ENCODE results near the gene RBM26. TPM values are rescaled to one million over a fixed set of nuclear protein-coding genes. Genes with fewer than 3 reads are reported as not detected.

Gene RBM26
- total and polyA plus RNA-seq, 2 experiments from 2014 or later = 46.0 to 69.3 TPM

DNA sequence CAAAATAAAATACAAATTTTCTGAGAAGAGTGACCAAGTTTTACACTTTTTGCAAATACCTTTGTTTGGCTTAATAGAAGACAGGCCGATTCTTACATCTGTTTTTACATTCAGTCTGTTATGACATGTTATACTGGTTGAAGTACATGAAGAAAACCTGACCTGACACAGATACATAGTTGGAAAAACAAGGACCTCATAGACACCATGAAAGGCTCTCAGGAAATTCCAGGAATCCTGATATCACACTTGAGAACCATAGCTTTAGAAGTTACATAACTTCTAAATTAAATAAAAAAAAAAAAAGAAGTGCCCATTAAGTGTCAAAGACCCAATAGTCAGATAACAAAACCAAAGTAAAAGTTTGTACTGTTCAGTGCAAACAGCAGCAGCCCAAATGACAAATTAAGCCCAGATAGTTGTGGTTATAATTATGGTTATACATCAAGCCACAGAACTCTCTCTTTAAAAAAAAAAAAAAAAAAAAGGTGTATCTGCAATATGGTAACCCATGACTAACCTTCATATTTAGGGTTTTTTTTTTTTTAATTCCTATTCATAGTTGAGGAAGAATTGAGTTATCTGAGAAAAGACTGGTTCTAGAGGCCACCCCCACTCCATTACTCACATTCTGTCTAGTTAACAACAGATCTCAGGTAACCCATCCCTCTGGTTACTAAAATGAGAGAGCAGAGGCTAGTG lies 19.8 kb downstream of the RBM26 start:
- no peak overlapping the region for H3K27ac ChIP-seq (ENCODE audit: low read depth)
- no peaks in the 10 kb centered on the region for H3K36me3 ChIP-seq (ENCODE audit: insufficient read depth)
- ATAC-seq (no peak), DNase-seq (ENCODE audit: low spot score) (no peak)
- Mint-ChIP-seq H3K36me3 (ENCODE audit: low read depth) (no peaks in the 10 kb centered on the region; the same call in 2 of the 3 replicates), H3K27me3 (ENCODE audit: insufficient read depth, low read depth, poor library complexity) (peaks cover 3% of the 10 kb centered on the region), H3K27ac (peak overlapping the region; percentile 59; the same call in 1 of the 2 replicates), H3K9me3 (no peaks in the 10 kb centered on the region), H3K4me1 (peaks cover 46% of the 10 kb centered on the region), H3K4me3 (no peak overlapping the region)
- TF ChIP-seq, protein P1, sequence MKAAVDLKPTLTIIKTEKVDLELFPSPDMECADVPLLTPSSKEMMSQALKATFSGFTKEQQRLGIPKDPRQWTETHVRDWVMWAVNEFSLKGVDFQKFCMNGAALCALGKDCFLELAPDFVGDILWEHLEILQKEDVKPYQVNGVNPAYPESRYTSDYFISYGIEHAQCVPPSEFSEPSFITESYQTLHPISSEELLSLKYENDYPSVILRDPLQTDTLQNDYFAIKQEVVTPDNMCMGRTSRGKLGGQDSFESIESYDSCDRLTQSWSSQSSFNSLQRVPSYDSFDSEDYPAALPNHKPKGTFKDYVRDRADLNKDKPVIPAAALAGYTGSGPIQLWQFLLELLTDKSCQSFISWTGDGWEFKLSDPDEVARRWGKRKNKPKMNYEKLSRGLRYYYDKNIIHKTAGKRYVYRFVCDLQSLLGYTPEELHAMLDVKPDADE (IDR thresholded peaks at IDR 0.05) = no peak
- TF ChIP-seq EZH2phosphoT487 (IDR thresholded peaks at IDR 0.05; ENCODE audit: unreplicated experiment) = no peak
- TF ChIP-seq ZNF114 (CRISPR knock-in tag; IDR thresholded peaks at IDR 0.05) = no peak
- no peak overlapping the region for H2AFZ ChIP-seq
- no peak overlapping the region for H3K4me3 ChIP-seq
- no peak overlapping the region; the same call in 1 of the 2 replicates for H3K4me2 ChIP-seq
- H3K4me1 ChIP-seq (ENCODE audit: insufficient read depth) = peaks cover 31% of the 10 kb centered on the region
- H3K27me3 ChIP-seq (ENCODE audit: insufficient read depth) = no peaks in the 10 kb centered on the region
- no peaks in the 10 kb centered on the region for H3K9me2 ChIP-seq (ENCODE audit: insufficient read depth)
- H3K79me2 ChIP-seq (replicated peaks; ENCODE audit: insufficient read depth) = peaks cover 100% of the 10 kb centered on the region
- H4K20me1 ChIP-seq (replicated peaks; ENCODE audit: insufficient read depth) = peaks cover 28% of the 10 kb centered on the region
- H3F3A ChIP-seq (replicated peaks; ENCODE audit: low read depth) = no peaks in the 10 kb centered on the region

- no peak overlapping the region; the same call in 1 of the 2 replicates for H3K4me2 ChIP-seq
- no peak overlapping the region for H3K27ac ChIP-seq (ENCODE audit: low read depth)
- no peaks in the 10 kb centered on the region for H3K9me2 ChIP-seq (ENCODE audit: insufficient read depth)
- no peaks in the 10 kb centered on the region for H3K27me3 ChIP-seq (ENCODE audit: insufficient read depth)
- DNase-seq (ENCODE audit: low spot score) = no peak
- peaks cover 31% of the 10 kb centered on the region for H3K4me1 ChIP-seq (ENCODE audit: insufficient read depth)
- Mint-ChIP-seq H3K4me3 (no peak overlapping the region), H3K36me3 (ENCODE audit: low read depth) (no peaks in the 10 kb centered on the region; the same call in 2 of the 3 replicates), H3K9me3 (no peaks in the 10 kb centered on the region), H3K27ac (no peak overlapping the region), H3K4me1 (peaks cover 50% of the 10 kb centered on the region), H3K27me3 (ENCODE audit: insufficient read depth, low read depth, poor library complexity) (peaks cover 3% of the 10 kb centered on the region)
- H3K36me3 ChIP-seq (ENCODE audit: insufficient read depth) = no peaks in the 10 kb centered on the region
- ATAC-seq = no peak
- H3K79me2 ChIP-seq (replicated peaks; ENCODE audit: insufficient read depth) = peaks cover 100% of the 10 kb centered on the region
- no peak overlapping the region for H3K4me3 ChIP-seq
- H4K20me1 ChIP-seq (replicated peaks; ENCODE audit: insufficient read depth) = peaks cover 23% of the 10 kb centered on the region
- H3F3A ChIP-seq (replicated peaks; ENCODE audit: low read depth) = no peaks in the 10 kb centered on the region
- H2AFZ ChIP-seq = no peak overlapping the region
- no peak for TF ChIP-seq ZNF114 (CRISPR knock-in tag; IDR thresholded peaks at IDR 0.05)
- TF ChIP-seq, protein P1 (IDR thresholded peaks at IDR 0.05) = no peak
- TF ChIP-seq, protein P2, sequence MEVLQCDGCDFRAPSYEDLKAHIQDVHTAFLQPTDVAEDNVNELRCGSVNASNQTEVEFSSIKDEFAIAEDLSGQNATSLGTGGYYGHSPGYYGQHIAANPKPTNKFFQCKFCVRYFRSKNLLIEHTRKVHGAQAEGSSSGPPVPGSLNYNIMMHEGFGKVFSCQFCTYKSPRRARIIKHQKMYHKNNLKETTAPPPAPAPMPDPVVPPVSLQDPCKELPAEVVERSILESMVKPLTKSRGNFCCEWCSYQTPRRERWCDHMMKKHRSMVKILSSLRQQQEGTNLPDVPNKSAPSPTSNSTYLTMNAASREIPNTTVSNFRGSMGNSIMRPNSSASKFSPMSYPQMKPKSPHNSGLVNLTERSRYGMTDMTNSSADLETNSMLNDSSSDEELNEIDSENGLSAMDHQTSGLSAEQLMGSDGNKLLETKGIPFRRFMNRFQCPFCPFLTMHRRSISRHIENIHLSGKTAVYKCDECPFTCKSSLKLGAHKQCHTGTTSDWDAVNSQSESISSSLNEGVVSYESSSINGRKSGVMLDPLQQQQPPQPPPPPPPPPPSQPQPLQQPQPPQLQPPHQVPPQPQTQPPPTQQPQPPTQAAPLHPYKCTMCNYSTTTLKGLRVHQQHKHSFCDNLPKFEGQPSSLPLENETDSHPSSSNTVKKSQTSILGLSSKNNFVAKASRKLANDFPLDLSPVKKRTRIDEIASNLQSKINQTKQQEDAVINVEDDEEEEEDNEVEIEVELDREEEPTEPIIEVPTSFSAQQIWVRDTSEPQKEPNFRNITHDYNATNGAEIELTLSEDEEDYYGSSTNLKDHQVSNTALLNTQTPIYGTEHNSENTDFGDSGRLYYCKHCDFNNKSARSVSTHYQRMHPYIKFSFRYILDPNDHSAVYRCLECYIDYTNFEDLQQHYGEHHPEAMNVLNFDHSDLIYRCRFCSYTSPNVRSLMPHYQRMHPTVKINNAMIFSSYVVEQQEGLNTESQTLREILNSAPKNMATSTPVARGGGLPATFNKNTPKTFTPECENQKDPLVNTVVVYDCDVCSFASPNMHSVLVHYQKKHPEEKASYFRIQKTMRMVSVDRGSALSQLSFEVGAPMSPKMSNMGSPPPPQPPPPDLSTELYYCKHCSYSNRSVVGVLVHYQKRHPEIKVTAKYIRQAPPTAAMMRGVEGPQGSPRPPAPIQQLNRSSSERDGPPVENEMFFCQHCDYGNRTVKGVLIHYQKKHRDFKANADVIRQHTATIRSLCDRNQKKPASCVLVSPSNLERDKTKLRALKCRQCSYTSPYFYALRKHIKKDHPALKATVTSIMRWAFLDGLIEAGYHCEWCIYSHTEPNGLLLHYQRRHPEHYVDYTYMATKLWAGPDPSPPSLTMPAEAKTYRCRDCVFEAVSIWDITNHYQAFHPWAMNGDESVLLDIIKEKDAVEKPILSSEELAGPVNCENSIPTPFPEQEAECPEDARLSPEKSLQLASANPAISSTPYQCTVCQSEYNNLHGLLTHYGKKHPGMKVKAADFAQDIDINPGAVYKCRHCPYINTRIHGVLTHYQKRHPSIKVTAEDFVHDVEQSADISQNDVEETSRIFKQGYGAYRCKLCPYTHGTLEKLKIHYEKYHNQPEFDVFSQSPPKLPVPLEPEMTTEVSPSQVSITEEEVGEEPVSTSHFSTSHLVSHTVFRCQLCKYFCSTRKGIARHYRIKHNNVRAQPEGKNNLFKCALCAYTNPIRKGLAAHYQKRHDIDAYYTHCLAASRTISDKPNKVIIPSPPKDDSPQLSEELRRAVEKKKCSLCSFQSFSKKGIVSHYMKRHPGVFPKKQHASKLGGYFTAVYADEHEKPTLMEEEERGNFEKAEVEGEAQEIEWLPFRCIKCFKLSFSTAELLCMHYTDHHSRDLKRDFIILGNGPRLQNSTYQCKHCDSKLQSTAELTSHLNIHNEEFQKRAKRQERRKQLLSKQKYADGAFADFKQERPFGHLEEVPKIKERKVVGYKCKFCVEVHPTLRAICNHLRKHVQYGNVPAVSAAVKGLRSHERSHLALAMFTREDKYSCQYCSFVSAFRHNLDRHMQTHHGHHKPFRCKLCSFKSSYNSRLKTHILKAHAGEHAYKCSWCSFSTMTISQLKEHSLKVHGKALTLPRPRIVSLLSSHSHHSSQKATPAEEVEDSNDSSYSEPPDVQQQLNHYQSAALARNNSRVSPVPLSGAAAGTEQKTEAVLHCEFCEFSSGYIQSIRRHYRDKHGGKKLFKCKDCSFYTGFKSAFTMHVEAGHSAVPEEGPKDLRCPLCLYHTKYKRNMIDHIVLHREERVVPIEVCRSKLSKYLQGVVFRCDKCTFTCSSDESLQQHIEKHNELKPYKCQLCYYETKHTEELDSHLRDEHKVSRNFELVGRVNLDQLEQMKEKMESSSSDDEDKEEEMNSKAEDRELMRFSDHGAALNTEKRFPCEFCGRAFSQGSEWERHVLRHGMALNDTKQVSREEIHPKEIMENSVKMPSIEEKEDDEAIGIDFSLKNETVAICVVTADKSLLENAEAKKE (CRISPR knock-in tag; IDR thresholded peaks at IDR 0.05) = no peak
- TF ChIP-seq STAT1 (IDR thresholded peaks at IDR 0.05; ENCODE audit: unreplicated experiment) = no peak
- no peak for TF ChIP-seq POLR2AphosphoS5 (IDR thresholded peaks at IDR 0.05; ENCODE audit: low read depth)
- no peak for TF ChIP-seq NANOG (IDR thresholded peaks at IDR 0.05; ENCODE audit: borderline replicate concordance)
- no peak for TF ChIP-seq EZH2phosphoT487 (IDR thresholded peaks at IDR 0.05; ENCODE audit: unreplicated experiment)
- TF ChIP-seq EZH2 (IDR thresholded peaks at IDR 0.05; ENCODE audit: low read depth, unreplicated experiment) = no peak
- no peak for TF ChIP-seq CREB1 (CRISPR knock-in tag; IDR thresholded peaks at IDR 0.05; ENCODE audit: low read depth)
- TF ChIP-seq JUNB (IDR thresholded peaks at IDR 0.05; ENCODE audit: unreplicated experiment) = no peak
- no peak for TF ChIP-seq CTCF (conservative IDR thresholded peaks at IDR 0.05; ENCODE audit: low read depth in 2 of 2)
Observed at GRCh38 chr13:79385694-79386093, 20.4 kb downstream of the RBM26 start.

Measured in GM23338 (cell line).